OCI-LY7 (cell line): ENCODE data around the gene ANKRD44. TPM values are rescaled to one million over a fixed set of nuclear protein-coding genes. Genes with fewer than 3 reads are reported as not detected.

Experiments
- BruUV-seq: library from RNA; stranded (reverse); fragments of 400-500 nt; replicated peaks from 2 replicates; lab custom pipeline; 2021; lab: Mats Ljungman, UMichigan
- CTCF ChIA-PET: fragments of 300-600 bp; sonication (Branson Sonifier 250); formaldehyde crosslinking; loops from one replicate; lab custom pipeline; 2022; ENCODE audit warnings: antibody characterized with exemption; ENCODE audit not compliant: unreplicated experiment; lab: Charles Lee
- POLR2A ChIA-PET: fragments of 300-600 bp; sonication (Branson Sonifier 250); formaldehyde crosslinking; loops from one replicate; lab custom pipeline; 2022; ENCODE audit warnings: antibody characterized with exemption; lab: Charles Lee
- DNase-seq: peaks from one replicate; pipeline ENCODE4 v3.0.0-alpha.2; 2015; ENCODE audit warnings: low spot score
- H2AFZ ChIP-seq: fragments of 200-600 bp; sonication (generic), shearing (Covaris generic); 2 replicates; pipeline ENCODE4 v1.6.1; 2014; ENCODE audit warnings: mild to moderate bottlenecking, antibody characterized with exemption, low read length, moderate library complexity
- H3K27ac ChIP-seq: fragments of 200-600 bp; sonication (generic); 2 replicates; pipeline ENCODE4 v1.5.1; 2014; ENCODE audit warnings: mixed run types, low read depth, mild to moderate bottlenecking, moderate library complexity, low read length, inconsistent platforms; ENCODE audit not compliant: poor library complexity, severe bottlenecking
- H3K36me3 ChIP-seq: fragments of 200-600 bp; sonication (generic); 2 replicates; pipeline ENCODE4 v1.6.1; 2014; ENCODE audit warnings: mild to moderate bottlenecking, antibody characterized with exemption, low read length, moderate library complexity, mixed read lengths; ENCODE audit not compliant: insufficient read depth
- H3K4me1 ChIP-seq: fragments of 200-600 bp; sonication (generic); 2 replicates; pipeline ENCODE4 v1.5.1; 2014; ENCODE audit warnings: mild to moderate bottlenecking, low read length; ENCODE audit not compliant: insufficient read depth, poor library complexity, severe bottlenecking
- H3K4me2 ChIP-seq: fragments of 200-600 bp; sonication (generic); 2 replicates; pipeline ENCODE4 v1.6.1; 2014; ENCODE audit warnings: mild to moderate bottlenecking, low read length
- H3K4me3 ChIP-seq: fragments of 200-600 bp; sonication (generic); 2 replicates; pipeline ENCODE4 v1.5.1; 2014; ENCODE audit warnings: mild to moderate bottlenecking, low read depth, low read length; ENCODE audit not compliant: poor library complexity, severe bottlenecking
- H3K79me2 ChIP-seq: fragments of 200-600 bp; sonication (generic); 2 replicates; pipeline ENCODE4 v1.6.1; 2016; ENCODE audit warnings: low read depth, mild to moderate bottlenecking, low read length, moderate library complexity, mixed read lengths; ENCODE audit not compliant: insufficient read depth
- H3K9me2 ChIP-seq: fragments of 200-600 bp; sonication (generic); 2 replicates; pipeline ENCODE4 v1.6.1; 2016; ENCODE audit warnings: mild to moderate bottlenecking, low read length, mixed read lengths; ENCODE audit not compliant: insufficient read depth
- H3K9me3 ChIP-seq: fragments of 200-600 bp; sonication (generic); 2 replicates; pipeline ENCODE4 v1.6.1; 2014; ENCODE audit warnings: mild to moderate bottlenecking, mixed run types, low read length, mixed read lengths
- H4K20me1 ChIP-seq: fragments of 200-600 bp; sonication (generic); 2 replicates; pipeline ENCODE4 v1.6.1; 2014; ENCODE audit warnings: mild to moderate bottlenecking, antibody characterized with exemption, low read length, moderate library complexity, mixed read lengths; ENCODE audit not compliant: insufficient read depth
- CTCF ChIP-seq: fragments of 200-600 bp; sonication (generic); conservative IDR thresholded peaks from 2 replicates; pipeline ENCODE4 v1.5.1; 2014; ENCODE audit warnings: mild to moderate bottlenecking, antibody characterized with exemption, low read length, moderate library complexity, mixed read lengths
- EZH2phosphoT487 ChIP-seq: fragments of 200-600 bp; sonication (generic); IDR thresholded peaks from 2 replicates; pipeline ENCODE4 v1.6.1; 2018; ENCODE audit warnings: low read depth, borderline replicate concordance, mild to moderate bottlenecking, mixed run types, antibody characterized with exemption, low read length, moderate library complexity, mixed read lengths
- intact Hi-C: fragments of 100-400 bp; cut with micrococcal nuclease; formaldehyde crosslinking; loops from one replicate; pipeline ENCODE4 v1.10.0; 2022; ENCODE audit not compliant: unreplicated experiment
- total RNA-seq, 2 experiments: library from RNA; depleted of rRNA in 1 of 2; stranded (reverse); fragments of >200 nt in 1 of 2; shearing (Covaris generic) in 1 of 2; gene quantifications; 2 replicates each; pipeline ENCODE4 v1.2.3, GENCODE V29; 2014 to 2022

ANKRD44 gene
- total RNA-seq, 2 experiments from 2014 or later, result 69.4 to 73.7 TPM

GRCh38 chr2:197315371-197315770 is 4.8 kb upstream of the ANKRD44 start:
- H3K27ac ChIP-seq, result no peak overlapping the region
- H2AFZ ChIP-seq, result no peak overlapping the region
- no peak overlapping the region for H3K4me2 ChIP-seq
- H4K20me1 ChIP-seq, result no peaks in the 10 kb centered on the region
- peaks cover 19% of the 10 kb centered on the region for H3K4me1 ChIP-seq
- H3K9me2 ChIP-seq, result no peaks in the 10 kb centered on the region
- H3K4me3 ChIP-seq, result no peak overlapping the region
- ChIA-PET POLR2A (interaction anchor here (0.7 to 1.0 kb wide), 4 partner anchors 19 to 176 kb away, joined by 3 read pairs; no protein-coding TSS in a partner anchor), CTCF (no interaction called here)
- intact Hi-C loops, result no loop called here
- no peaks in the 10 kb centered on the region for H3K36me3 ChIP-seq
- no peaks in the 10 kb centered on the region; the same call in 1 of the 2 replicates for H3K79me2 ChIP-seq
- no TSS peak for BruUV-seq
- no peaks in the 10 kb centered on the region for H3K9me3 ChIP-seq
- TF ChIP-seq CTCF (no peak), EZH2phosphoT487 (no peak)
- no peak for DNase-seq

- H3K79me2 ChIP-seq, result peaks cover 28% of the 10 kb centered on the region
- H3K9me3 ChIP-seq, result no peaks in the 10 kb centered on the region
- peak overlapping the region; percentile 81 for H3K4me2 ChIP-seq
- no peaks in the 10 kb centered on the region for H3K36me3 ChIP-seq
- no peak overlapping the region for H3K4me3 ChIP-seq
- BruUV-seq, result no TSS peak
- no peak for DNase-seq
- H3K4me1 ChIP-seq, result peaks cover 40% of the 10 kb centered on the region
- H3K9me2 ChIP-seq, result no peaks in the 10 kb centered on the region
- no peak for TF ChIP-seq EZH2phosphoT487
- TF ChIP-seq CTCF, result no peak
- intact Hi-C loops, result loop anchor here (5.0 kb wide), 1 partner anchor 65 kb away; no protein-coding TSS in a partner anchor
- POLR2A ChIA-PET, result interaction anchor here (0.8 to 6.2 kb wide), 6 partner anchors 12 to 198 kb away, joined by 3 to 69 read pairs (median 6); no protein-coding TSS in a partner anchor
- peak overlapping the region; percentile 85; the same call in 1 of the 2 replicates for H2AFZ ChIP-seq
- H3K27ac ChIP-seq, result no peak overlapping the region
- CTCF ChIA-PET, result interaction anchor here (0.7 to 1.7 kb wide), 2 partner anchors 193 to 199 kb away, joined by 3 to 6 read pairs; no protein-coding TSS in a partner anchor
- no peaks in the 10 kb centered on the region for H4K20me1 ChIP-seq
Measured at GRCh38 chr2:197312186-197312585, 1.6 kb upstream of the ANKRD44 start.
